Cardiac fibroblast (primary cell): Measurements from ENCODE around the gene AMMECR1.

Experiments
- DNase-seq, 2 donors: peaks; one replicate each; pipeline versions ENCODE4 v3.0.0 to v3.0.0-alpha.2; 2010; ENCODE audit warnings: low read depth in 2 of 2
- H3K4me3 ChIP-seq, 2 donors: replicated peaks in 1 of 2; 1 replicate in 1 of 2; 2 replicates in 1 of 2; pipeline ENCODE4 v1.5.1; 2011; ENCODE audit warnings: low read depth in 2 of 2, low read length in 2 of 2, mild to moderate bottlenecking in 2 of 2, moderate library complexity in 1 of 2
- TF ChIP-seq, protein P1 (sequence below): IDR thresholded peaks from one replicate; pipeline ENCODE4 v1.5.1; 2011; ENCODE audit warnings: low read depth, mild to moderate bottlenecking, low read length, inconsistent platforms

AMMECR1 gene

DNA sequence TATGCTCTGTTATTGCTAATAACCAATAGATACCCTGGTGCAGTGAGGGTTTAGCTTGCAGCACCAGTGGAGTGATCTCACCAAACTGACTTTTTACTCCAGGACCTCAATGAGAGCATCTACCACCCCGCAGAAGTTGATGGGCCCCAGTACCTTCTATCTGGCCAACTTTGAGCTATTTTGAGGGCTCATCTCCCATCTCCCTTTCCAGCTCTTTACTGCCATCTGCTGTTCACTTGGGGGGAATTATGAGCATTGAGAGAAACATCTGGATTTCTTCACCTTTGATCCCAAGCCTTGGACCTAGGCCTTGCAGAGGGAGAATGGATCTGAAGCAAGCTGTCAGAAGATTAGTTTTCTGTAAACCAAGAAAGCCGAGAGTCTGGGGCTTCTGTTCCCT is 171.4 kb downstream of the AMMECR1 start:
- DNase-seq = peak; percentile 67 to 71
- H3K4me3 ChIP-seq = no peak overlapping the region
- TF ChIP-seq, protein P1, sequence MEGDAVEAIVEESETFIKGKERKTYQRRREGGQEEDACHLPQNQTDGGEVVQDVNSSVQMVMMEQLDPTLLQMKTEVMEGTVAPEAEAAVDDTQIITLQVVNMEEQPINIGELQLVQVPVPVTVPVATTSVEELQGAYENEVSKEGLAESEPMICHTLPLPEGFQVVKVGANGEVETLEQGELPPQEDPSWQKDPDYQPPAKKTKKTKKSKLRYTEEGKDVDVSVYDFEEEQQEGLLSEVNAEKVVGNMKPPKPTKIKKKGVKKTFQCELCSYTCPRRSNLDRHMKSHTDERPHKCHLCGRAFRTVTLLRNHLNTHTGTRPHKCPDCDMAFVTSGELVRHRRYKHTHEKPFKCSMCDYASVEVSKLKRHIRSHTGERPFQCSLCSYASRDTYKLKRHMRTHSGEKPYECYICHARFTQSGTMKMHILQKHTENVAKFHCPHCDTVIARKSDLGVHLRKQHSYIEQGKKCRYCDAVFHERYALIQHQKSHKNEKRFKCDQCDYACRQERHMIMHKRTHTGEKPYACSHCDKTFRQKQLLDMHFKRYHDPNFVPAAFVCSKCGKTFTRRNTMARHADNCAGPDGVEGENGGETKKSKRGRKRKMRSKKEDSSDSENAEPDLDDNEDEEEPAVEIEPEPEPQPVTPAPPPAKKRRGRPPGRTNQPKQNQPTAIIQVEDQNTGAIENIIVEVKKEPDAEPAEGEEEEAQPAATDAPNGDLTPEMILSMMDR = peak; percentile 59

DNA sequence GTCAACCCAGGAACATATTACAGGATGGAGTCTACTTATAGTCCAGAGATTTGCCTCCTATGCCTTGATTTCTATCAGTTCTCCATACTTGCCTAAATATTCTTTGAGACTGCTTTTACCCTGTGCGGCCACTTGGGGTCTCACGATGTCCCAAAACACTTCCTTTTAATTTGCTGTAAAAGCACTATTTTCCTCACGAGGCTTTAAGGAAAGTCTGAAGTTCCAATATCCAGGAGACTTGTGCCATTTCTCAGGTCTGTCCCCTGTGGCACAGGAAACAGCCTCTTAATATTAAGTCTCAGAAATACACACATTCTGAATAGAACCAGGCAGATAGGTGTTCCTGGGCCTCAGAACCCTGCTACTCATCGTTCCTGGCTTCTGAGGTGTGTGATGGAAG is 172.0 kb downstream of the AMMECR1 start:
- TF ChIP-seq, protein P1 = peak; percentile 51
- peak; percentile 47 to 49 for DNase-seq
- H3K4me3 ChIP-seq = no peak overlapping the region

DNA sequence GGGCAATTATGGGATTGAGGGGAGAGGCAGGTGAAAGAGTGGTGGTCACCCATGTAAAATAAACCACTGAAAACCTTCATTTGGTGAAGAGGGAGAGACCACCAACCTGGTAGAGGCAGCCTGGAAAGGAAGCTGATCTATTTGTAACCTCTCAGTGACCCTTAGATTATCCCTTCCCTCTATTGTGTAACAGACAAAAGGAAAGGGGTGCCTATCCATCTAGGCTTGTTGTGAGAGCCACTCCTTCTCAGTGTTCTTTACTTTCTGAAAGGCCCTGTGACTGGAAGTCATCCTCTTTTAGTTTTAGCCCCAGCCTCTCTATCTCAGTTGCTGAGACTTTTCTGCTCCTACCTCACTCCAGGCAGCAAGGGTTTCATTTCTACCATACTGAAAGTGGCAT is 172.6 kb downstream of the AMMECR1 start:
- DNase-seq = no peak
- TF ChIP-seq, protein P1 = no peak
- no peak overlapping the region for H3K4me3 ChIP-seq
